HG03175 (cell line): ENCODE results near the gene SCARF2.
"Not testable (repeated sequence)": the region's sequence is repeated elsewhere in the genome, so short reads cannot be mapped to it uniquely, and the experiment has no call there.

Source experiments
- ATAC-seq: cut with Tn5 transposase; IDR thresholded peaks from one replicate; pipeline ENCODE4 v1.9.1; 2021; ENCODE audit warnings: mild to moderate bottlenecking, moderate library complexity; ENCODE audit not compliant: unreplicated experiment

The SCARF2 gene

DNA sequence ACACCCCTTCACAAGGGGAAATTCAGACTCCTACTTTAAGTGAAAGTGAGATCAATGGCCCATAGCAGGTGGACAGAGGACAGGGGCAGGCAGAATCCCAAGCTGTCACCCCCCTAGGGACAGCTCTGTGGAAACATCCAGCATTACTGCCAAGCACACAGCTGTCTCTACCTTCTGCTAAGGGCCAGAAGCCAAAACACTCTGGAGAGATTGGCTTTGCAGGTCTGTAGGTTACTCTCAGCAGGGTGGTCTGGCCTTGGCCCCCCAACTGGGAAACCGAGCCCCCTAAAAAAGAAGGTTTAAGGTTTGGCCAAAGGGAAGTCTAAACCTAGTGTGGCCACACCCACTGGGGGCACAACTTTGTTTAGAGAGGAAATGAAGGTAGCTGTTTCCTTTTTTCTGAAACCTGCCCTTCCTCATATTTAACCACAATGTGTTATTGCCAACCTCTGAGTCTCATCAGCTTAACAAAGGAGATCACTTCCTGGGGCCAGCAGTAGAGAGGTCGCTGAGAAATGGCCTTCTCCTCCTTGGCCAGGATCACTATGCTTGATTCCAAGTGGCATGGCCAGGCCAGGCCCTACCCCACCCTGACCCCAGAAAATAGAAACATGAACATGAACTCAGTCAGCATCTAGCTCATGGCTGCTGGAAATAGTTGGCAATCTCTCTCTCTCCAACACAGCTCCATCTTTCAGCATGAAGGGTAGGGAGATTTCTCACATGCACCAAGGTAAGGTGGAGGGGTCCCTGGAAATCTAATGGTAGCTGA, 25.9 kb upstream of the SCARF2 start:
- ATAC-seq: no peak

DNA sequence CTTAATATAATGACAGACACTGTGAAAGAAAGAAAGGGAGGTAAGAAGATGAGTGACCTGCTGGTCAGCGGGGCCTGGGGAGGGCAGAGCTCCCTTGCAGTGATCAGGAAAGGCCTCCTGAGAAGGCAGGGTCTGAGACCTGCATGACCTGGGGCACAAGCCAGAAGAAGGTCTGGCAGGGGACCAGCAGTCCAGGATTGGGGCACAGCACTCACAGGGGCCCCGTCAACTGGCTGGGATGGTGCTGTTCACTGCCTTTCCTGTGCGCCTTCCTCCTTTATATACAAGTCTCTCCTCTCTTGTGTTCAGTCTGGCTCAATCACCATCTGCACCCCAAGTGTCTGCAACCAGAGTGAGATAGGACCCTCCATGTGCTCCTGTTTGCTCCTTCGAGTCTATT, 22.2 kb upstream of the SCARF2 start:
- no peak for ATAC-seq

DNA sequence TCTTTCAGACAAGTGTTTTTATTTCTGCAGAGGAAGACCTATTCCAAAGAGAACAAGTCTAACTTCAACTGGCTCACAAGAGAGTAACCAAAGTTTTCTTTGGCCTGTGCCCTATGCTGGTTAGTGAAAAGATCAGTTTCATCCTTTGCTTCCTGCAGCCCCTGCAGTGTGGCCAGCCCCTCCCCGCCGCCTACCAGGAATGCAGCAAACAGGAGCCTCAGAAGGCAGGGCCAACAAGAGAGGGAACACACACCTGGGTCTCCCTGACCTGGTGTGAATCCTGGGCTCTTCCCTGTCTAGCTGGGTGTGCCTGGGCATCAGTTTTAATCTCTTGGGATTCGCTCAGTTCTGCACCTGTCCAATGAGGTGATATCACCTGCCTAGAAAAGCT, 21.5 kb upstream of the SCARF2 start:
- ATAC-seq: no peak

DNA sequence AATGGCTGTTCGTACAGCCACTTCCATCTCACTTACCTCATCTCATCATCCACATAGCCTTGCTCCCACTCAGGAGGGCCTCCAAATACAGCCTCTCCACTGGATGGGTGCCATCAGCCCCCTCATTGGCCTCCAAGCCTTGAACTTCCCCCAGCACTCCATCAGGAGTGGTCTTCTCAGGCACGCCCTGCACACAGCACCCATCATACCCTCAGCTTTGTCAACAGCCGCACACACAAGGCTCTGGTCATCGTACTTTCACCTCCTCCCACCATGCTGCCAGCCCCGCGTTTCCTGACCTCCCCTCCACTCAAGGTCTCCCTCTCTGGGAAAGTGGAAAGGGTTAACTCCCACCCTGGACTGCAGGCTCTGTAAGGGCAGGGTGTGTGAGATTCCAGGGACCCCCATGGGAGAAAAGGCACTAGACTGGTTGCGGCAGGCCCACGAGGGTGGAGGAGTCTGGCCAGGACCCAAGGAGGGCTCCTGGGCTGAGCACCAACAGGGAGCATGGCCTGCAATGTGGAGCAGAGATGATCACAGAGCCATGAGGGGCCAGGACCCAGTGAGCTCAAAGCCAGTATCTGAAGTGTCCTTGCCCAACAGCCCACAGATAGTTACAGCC, 21.0 kb upstream of the SCARF2 start:
- no peak for ATAC-seq

DNA sequence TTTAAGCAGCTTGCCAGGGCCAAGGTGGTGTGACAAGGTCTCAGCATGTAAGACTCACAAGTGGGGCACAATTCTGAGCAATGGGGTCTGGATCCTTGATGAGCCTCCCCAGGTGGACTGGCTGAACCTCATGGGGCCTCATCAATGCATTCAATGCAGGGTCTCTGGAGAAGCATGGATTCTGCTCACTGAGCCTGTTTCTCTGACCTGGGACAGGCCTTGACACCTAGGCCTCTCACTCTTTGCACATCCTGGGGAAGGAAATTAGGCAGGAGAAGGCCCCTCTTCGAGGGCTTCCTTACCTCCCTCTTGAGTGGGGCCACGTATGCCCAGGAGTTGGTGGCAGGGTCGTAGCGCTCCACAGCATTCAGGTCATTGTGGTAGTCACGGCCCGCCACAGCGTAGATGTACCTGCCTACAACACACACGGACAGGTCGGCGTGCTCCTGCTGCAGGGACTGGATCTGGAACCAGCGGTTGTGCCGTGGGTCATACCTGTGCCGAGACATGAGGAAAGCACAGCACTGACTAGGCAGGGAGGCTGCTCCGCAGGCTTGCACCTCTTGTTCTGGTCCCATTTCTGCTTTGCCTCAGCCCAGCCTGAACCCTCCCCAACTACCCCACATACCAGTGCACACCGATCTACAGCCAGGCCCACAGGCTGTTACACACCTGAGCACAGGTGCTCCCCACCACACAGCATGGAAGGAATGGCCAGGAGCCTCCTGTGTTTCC, 20.0 kb upstream of the SCARF2 start:
- no peak for ATAC-seq

DNA sequence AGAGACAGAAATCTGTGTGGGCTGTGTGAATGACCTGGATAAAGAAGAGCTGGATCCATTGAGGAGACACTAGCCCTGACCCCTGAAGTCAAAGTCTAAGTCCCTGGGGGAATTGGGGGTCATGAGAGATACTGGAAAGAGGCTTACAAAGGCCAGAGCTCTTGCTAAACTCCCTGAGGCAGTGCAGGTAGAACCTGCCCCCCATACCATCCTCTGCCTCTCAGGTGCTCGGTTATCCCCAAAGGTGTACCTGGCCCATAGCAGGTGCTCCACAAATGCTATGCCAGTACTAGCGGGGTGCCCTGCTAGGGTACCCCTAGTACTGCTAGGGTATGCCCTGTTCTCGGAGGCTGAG, 19.1 kb upstream of the SCARF2 start:
- no peak for ATAC-seq

DNA sequence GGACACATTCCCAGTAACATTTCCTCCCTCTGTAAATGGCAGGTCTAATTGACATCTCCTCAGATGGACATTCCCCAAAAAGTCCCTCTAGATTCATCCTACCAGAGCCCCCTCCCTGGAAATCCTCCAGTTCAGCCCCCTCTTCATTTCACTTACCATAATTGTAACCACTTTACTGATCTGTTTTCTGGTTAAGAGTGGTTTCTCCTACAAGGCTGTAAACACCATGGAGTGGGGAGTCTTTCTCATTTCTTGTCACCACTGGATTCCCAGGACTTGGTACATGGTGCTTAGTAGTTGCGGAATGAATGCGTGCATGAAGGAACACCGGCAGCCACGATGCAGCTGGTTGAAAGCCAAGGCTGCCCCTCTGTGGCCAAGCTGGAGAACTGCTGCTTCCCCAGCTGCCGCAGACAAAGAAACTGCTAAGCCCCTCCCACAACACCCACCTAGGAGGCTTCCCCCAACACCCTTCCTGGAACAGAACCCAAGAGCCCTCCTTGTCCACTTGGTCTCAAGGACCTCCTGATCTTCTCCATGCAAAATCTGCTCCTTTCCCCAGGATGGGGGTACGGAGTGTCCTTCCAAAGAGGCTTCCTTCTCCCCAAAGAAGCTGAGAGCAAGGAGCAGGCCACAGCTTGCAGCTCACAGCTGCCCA, 18.6 kb upstream of the SCARF2 start:
- ATAC-seq: peak; percentile 50

DNA sequence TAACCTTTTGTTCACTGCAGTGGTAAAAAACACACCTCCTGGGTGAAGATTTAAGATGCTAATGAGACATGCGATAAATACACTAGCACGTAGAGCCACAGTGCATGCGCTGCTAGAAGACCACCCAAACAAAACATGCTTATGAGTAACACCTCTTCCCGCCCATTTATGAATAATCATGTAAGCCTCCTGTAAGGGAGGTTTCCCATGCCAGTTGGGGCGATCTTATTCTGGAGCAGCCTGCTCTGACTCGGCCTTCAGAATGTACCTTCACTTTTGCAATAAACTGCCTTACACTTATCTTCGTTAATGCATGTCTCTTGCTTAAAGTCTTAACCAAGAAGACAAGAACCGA, 18.1 kb upstream of the SCARF2 start:
- ATAC-seq: no peak

DNA sequence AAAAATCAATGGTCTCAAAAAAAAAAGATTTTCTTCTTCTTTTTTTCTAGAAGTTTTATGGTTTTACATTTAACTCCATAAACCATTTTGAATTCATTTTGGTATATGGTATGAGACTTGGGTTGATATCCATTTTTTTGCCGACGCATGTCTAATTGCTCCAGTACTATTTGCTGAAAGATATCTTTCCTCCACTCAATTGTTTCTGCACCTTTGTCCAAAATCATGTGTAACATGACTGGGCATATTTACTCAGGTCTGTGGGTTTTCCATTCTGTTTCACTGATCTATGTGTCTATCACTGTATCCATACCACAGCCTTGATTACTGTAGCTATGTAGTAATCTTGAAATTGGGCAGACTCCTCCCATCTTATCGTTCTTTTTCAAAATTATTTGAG, 15.6 kb upstream of the SCARF2 start:
- ATAC-seq: no peak

DNA sequence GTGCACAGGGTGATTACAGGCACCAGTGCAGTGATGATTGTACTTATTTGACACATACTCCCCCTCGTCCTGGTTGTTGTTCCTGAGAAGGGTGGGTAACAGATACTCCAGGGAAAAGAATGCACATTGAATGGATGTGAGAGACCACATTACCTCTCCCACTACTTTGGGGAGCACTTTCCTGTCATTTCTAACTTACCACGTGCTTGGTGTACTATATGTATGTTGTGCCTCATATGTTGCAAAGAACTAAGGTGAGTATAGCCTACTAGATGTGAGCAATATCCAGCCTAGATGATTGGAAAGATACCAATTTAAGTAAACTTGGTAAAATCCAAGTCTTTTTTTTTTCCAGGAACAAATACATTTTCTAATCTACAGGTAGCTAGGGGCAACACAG, 14.3 kb upstream of the SCARF2 start:
- no peak for ATAC-seq

DNA sequence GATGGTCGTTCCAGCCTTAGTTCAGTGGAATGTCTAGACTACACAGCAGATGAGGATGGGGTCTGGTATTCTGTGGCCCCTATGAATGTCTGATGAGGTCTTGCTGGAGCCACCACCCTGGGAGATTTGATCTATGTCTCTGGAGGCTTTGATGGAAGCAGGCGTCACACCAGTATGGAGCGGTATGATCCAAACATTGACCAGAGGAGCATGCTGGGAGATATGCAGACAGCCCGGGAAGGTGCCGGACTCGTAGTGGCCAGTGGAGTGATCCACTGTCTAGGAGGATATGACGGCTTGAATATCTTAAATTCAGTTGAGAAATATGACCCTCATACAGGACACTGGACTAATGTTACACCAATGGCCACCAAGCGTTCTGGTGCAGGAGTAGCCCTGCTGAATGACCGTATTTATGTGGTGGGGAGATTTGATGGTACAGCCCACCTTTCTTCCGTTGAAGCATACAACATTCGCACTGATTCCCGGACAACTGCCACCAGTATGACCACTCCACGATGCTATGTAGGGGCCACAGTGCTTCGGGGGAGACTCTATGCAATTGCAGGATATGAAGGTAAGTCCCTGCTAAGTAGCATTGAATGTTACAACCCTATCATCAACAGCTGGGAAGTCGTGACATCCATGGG, 13.6 kb upstream of the SCARF2 start:
- not testable (repeated sequence) for ATAC-seq

DNA sequence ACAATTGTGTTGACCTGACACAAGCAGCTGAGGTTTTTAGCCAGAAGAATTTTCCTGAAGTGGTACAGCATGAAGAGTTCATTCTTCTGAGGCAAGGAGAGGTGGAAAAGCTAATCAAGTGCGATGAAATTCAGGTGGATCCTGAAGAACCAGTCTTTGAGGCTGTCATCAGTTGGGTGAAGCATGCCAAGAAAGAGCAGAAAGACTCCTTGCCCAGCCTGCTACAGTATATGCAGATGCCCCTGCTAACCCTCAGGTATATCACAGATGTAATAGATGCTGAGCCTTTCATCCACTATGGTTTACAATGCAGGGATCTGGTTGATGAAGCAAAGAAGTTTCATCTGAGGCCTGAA, 12.9 kb upstream of the SCARF2 start:
- ATAC-seq: no peak

DNA sequence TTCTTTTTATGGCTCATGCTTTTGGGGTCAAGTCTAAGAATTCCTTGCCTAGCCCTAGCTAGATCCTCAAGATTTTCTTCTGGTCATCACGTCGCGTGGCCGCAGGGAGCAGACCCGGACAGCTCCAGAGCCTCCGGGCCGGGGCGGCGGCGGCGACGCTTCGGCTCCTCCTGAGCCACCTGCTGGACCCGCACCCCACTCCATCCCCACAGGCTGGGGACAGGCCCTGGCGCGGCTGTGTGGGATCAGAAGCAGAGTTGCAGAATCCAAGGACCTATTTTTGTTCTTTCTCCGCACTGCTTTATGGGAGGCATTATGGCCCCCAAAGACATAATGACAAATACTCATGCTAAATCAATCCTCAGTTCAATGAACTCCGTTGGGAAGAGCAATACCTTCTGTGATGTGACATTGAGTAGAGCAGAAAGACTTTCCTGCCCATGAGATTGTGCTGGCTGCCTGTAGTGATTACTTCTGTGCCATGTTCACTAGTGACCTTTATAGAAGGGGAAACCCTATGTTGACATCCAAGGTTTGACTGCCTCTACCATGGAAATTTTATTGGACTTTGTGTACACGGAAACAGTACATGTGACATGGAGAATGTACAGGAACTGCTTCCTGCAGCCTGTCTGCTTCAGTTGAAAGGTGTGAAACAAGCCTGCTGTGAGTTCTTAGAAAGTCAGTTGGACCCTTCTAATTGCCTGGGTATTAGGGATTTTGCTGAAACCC, 12.4 kb upstream of the SCARF2 start:
- ATAC-seq: no peak

DNA sequence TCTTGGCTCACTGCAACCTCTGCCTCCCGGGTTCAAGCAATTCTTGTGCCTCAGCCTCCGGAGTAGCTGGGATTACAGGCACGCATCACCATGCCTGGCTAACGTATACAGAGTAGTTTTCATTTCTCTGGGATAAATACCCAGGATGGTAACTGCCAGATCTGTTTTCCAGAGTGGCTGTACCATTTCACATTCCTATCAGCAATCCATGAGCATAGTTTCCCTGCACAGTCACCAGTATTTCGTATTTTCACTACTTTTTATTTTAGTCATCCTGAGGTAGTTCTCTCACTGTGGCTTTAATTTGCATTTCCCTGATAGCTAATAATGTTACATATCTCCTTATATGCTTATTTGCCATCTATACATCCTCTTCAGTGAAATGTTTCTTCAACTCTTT, 11.0 kb upstream of the SCARF2 start:
- no peak for ATAC-seq

DNA sequence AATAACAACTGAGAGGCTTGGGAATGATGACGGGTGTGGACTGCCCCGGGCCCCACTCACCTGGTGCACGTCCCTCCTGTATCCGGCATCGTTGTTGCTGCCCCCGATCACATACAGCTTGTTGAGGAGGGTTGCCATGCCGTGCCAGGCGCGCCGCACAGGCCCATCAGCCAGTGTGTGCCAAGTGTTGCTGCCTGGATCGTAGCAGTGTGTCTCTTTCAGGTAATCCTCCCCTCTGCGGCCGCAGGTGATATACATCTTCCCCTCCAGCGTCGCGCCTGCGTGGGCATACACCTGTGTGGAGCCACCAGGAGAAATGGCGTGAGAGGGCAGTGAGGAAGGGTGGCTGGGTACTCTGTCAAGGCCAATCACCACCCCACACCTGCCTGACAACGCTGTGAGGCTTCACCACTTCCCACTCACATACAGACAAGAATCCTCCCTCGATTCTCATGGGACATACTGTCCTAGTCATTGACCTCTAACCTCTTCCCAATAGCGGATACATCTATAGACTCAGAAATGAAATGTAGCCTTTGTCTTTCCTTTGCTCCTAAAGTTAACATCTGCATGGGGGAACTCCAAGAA, 8.9 kb upstream of the SCARF2 start:
- ATAC-seq: no peak

DNA sequence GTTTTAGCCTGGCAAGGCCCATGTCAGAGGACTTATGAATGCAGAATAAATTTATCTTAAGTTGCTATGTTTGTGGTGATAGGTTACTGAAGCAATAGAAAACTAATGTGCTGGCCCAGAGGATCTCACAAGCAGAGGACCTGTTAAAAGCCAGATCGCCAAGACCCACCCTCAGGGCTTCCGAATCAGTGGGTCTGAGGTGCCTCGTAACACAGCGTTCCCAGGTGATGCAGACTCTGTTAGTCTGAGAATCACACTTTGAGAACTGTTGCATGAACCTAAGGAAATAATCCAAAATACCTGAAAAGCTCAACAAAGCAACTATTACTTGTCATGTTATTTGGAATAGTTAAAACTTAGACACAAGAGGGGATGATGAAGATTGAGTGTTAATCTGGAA, 6.7 kb upstream of the SCARF2 start:
- no peak for ATAC-seq

DNA sequence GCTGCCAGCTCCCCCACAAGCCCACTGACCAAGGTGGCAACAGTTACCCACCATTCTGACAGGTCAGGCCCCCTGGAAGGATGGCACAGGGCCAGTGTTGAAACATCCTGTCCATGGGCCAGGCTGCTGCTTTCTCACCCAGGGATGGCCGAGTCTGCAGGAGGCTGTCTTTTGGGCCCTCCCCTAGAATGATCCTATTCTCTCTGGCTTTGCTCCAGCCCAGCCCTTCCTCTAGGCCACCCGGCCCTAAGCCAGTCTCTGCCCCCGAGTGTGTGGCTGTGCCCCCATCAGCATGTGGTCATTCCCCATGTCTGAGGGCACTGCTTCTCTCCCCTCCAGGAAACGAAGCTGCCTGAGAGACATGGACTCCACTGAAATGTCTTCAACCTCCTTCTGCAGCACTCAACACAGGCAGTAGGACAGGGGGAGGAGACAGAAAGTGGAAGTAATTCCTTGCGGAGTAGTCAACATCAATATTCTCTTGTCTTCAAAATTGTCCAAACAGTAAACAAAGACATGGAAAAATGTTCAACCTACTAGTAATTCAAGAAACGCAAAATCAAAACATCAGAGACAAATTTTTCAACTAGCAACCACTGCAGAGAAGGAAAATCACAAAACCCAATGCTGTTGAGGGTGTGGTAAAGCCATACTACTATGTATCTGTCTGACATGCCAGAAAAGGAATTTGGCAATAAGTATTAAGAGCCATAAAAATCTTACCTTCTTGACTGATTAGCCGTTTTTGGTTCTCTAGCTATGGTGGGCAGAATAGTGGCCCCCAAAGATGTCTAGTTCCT, 5.1 kb upstream of the SCARF2 start:
- ATAC-seq: no peak

DNA sequence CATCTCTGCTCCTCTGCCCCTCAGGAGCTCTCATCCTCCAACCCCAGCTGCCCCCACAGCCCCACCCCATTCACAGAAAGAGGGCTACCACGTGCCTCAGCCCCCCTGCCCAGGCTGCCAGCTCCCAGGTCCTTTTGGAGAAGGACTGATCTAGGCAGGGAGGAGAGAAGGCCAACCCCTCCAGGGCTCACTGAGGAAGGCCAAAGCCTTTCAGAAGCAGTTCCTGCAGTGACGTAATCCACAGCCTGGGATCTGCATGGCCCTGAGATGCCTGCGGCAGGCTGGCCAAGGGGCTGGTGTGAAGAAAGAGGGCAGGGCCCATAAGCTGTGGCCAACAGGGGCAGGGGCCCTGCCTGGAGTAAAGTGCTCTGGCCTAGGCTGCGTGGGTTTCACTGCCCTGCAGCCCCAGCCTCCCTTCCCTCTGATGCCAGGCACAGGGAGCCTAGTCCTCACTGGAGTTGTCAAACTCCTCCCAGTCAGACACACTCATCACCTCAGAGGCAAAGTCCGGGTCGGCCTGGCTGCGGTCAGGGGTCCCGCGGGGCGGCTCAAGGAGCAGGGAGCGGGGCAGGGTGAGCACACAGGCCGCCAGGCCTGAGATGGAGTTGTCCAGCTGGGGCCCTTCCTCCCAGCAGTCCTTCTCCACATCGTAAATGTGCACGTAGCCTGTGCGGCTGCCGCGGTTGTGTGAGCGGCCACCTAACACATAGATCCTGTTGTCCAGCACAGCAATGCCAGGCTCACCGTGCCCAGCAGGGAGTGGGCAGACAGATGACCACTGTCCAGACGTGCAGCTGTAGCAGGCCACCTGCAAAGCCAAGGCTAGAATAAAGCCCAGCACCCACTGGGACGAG, 4.2 kb upstream of the SCARF2 start:
- ATAC-seq: no peak
